Measurements from ENCODE around the gene ITPR1.

ITPR1 gene

GRCh38 chr3:4575381-4575780 lies 82.2 kb downstream of the ITPR1 start:
- TF ChIP-seq Cebpa-rat (IDR thresholded peaks at IDR 0.05) = 0 out of 2 replicates have a peak, but pooled peaks have one; percentile 11
- H3K36me3 ChIP-seq = no peaks in the 10 kb centered on the region
- no peak overlapping the region for H3K27ac ChIP-seq
- H3K4me2 ChIP-seq = no peak overlapping the region
- peaks cover 32% of the 10 kb centered on the region; the same call in 1 of the 2 replicates for H4K20me1 ChIP-seq
- no peak overlapping the region for H3K4me3 ChIP-seq
- no peaks in the 10 kb centered on the region for H3K27me3 ChIP-seq
- no peak overlapping the region for H3K9ac ChIP-seq
- no peaks in the 10 kb centered on the region for H3K4me1 ChIP-seq
- H3K9me3 ChIP-seq = no peaks in the 10 kb centered on the region

GRCh38 chr3:4577721-4578120 lies 84.6 kb downstream of the ITPR1 start:
- no peak overlapping the region for H3K4me3 ChIP-seq
- no peak for TF ChIP-seq Cebpa-rat (IDR thresholded peaks at IDR 0.05)
- H3K4me1 ChIP-seq = no peaks in the 10 kb centered on the region

GRCh38 chr3:4580346-4581123 lies 87.4 kb downstream of the ITPR1 start:
- no peak for TF ChIP-seq Cebpa-rat (IDR thresholded peaks at IDR 0.05)
- no peaks in the 10 kb centered on the region for H3K36me3 ChIP-seq
- H3K4me3 ChIP-seq = no peak overlapping the region
- H3K27me3 ChIP-seq = no peaks in the 10 kb centered on the region
- H3K4me2 ChIP-seq = no peak overlapping the region
- no peak overlapping the region for H3K27ac ChIP-seq
- no peak overlapping the region for H3K9ac ChIP-seq
- H3K4me1 ChIP-seq = peaks cover 11% of the 10 kb centered on the region
- H3K9me3 ChIP-seq = no peaks in the 10 kb centered on the region
- H4K20me1 ChIP-seq = peaks cover 46% of the 10 kb centered on the region; the same call in 1 of the 2 replicates

More at GRCh38 chr3:4577721-4578120, 84.6 kb downstream of the ITPR1 start:
- no peak overlapping the region for H3K27ac ChIP-seq
- H3K4me2 ChIP-seq = no peak overlapping the region
- no peaks in the 10 kb centered on the region for H3K27me3 ChIP-seq
- no peaks in the 10 kb centered on the region for H3K36me3 ChIP-seq
- H3K9ac ChIP-seq = no peak overlapping the region
- peaks cover 45% of the 10 kb centered on the region; the same call in 1 of the 2 replicates for H4K20me1 ChIP-seq
- no peaks in the 10 kb centered on the region for H3K9me3 ChIP-seq

DNA sequence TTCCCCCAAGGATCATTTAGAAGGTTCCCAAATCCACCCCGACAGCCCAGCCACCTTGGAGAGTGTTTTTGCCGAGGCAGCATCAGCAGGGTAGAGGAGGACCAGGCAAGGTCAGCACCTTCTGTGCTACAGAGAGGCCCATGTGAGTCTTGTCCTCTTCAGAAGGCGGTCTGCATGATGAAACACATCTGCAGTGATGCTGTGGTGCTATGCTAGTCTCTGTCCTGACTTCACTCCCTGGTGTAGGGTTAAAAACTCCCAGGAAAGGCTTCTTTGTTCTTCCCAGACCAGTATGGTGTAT lies 87.9 kb downstream of the ITPR1 start:
- Histone ChIP-seq H3K9ac (no peak overlapping the region), H3K4me2 (no peak overlapping the region), H3K4me1 (peaks cover 11% of the 10 kb centered on the region), H3K36me3 (no peaks in the 10 kb centered on the region), H3K27me3 (no peaks in the 10 kb centered on the region), H3K4me3 (no peak overlapping the region), H3K27ac (no peak overlapping the region), H3K9me3 (no peaks in the 10 kb centered on the region), H4K20me1 (peaks cover 42% of the 10 kb centered on the region; the same call in 1 of the 2 replicates)
- TF ChIP-seq Cebpa-rat (IDR thresholded peaks at IDR 0.05) = no peak

DNA sequence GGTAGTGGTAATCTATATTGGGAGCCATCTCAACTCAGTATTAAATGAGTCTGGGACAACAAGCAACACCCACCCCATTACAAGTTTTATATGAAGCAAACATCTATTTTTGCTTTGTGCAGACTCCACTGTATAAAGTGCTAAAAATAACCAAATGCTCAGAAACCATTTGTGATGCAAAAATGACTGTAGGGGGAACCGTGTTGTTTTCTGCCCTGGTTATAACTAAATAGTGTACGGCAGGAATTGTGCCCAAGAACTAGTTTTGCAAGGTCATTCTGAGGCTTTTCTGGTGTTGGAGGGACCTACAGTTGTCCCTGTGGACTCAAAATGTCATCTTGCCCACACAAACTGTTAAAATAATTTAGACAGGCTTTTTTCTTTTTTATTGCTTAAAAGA lies 88.3 kb downstream of the ITPR1 start:
- Histone ChIP-seq H3K4me1 (peaks cover 11% of the 10 kb centered on the region), H3K9ac (no peak overlapping the region), H4K20me1 (peaks cover 37% of the 10 kb centered on the region; the same call in 1 of the 2 replicates), H3K9me3 (no peaks in the 10 kb centered on the region), H3K36me3 (no peaks in the 10 kb centered on the region), H3K27ac (no peak overlapping the region), H3K4me3 (no peak overlapping the region), H3K27me3 (no peaks in the 10 kb centered on the region), H3K4me2 (no peak overlapping the region)
- TF ChIP-seq Cebpa-rat (IDR thresholded peaks at IDR 0.05) = no peak

- peaks cover 11% of the 10 kb centered on the region for H3K4me1 ChIP-seq
- peaks cover 37% of the 10 kb centered on the region; the same call in 1 of the 2 replicates for H4K20me1 ChIP-seq
- H3K4me3 ChIP-seq = no peak overlapping the region
- no peaks in the 10 kb centered on the region for H3K27me3 ChIP-seq
- no peaks in the 10 kb centered on the region for H3K9me3 ChIP-seq
- TF ChIP-seq Cebpa-rat (IDR thresholded peaks at IDR 0.05) = no peak
- H3K36me3 ChIP-seq = no peaks in the 10 kb centered on the region
- no peak overlapping the region for H3K27ac ChIP-seq
- no peak overlapping the region for H3K4me2 ChIP-seq
- no peak overlapping the region for H3K9ac ChIP-seq
These were observed 88.9 kb downstream of the ITPR1 start for GRCh38 chr3:4581920-4582611.

DNA sequence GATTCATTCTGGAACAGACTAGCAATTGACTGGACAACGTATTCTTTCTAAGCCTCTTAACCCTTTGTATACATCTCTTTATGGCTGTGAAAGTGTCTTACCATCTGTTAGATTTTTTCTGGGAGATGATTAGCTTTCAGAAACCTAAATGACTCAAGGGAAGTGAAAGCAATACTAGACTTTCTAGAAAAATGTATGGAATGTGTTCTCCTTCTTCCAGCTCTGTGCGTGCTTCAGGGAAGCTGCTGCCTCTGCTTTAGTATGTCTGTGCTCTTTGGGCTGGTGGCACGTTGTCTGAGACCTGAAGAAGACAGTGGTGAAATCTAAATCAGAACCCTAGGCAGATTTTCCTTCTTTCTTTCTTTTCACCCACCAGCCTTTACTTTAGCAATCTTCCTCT lies 89.5 kb downstream of the ITPR1 start:
- Histone ChIP-seq H3K4me2 (no peak overlapping the region), H3K4me3 (no peak overlapping the region), H3K27ac (no peak overlapping the region), H3K36me3 (no peaks in the 10 kb centered on the region), H3K27me3 (no peaks in the 10 kb centered on the region), H4K20me1 (peaks cover 38% of the 10 kb centered on the region), H3K9ac (no peak overlapping the region), H3K9me3 (no peaks in the 10 kb centered on the region), H3K4me1 (peaks cover 11% of the 10 kb centered on the region)
- no peak for TF ChIP-seq Cebpa-rat (IDR thresholded peaks at IDR 0.05)

DNA sequence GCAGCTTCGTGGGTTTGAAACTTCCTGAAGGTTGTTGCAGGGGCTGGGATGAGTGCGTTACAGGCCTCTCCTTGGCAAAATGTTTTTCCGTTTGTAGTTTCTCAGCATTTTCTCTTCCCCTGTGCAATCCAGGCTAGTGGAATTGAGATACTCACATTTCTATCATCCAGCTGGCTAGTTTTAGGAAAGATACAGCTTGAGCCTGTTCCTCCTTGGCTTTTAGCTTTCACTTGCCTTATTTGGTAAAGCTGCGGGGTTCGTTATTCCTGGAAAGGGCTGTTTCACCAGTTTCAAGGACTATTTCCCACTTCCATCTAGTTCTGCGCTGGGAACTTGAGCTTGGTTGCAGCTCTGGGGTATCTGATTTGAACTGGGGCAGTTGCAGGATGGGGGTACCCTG lies 90.3 kb downstream of the ITPR1 start:
- no peak for TF ChIP-seq Cebpa-rat (IDR thresholded peaks at IDR 0.05)
- Histone ChIP-seq H3K9ac (no peak overlapping the region), H3K4me1 (peaks cover 11% of the 10 kb centered on the region), H3K27me3 (no peaks in the 10 kb centered on the region), H3K27ac (no peak overlapping the region), H4K20me1 (peaks cover 46% of the 10 kb centered on the region), H3K9me3 (no peaks in the 10 kb centered on the region), H3K36me3 (no peaks in the 10 kb centered on the region), H3K4me2 (no peak overlapping the region), H3K4me3 (no peak overlapping the region)

DNA sequence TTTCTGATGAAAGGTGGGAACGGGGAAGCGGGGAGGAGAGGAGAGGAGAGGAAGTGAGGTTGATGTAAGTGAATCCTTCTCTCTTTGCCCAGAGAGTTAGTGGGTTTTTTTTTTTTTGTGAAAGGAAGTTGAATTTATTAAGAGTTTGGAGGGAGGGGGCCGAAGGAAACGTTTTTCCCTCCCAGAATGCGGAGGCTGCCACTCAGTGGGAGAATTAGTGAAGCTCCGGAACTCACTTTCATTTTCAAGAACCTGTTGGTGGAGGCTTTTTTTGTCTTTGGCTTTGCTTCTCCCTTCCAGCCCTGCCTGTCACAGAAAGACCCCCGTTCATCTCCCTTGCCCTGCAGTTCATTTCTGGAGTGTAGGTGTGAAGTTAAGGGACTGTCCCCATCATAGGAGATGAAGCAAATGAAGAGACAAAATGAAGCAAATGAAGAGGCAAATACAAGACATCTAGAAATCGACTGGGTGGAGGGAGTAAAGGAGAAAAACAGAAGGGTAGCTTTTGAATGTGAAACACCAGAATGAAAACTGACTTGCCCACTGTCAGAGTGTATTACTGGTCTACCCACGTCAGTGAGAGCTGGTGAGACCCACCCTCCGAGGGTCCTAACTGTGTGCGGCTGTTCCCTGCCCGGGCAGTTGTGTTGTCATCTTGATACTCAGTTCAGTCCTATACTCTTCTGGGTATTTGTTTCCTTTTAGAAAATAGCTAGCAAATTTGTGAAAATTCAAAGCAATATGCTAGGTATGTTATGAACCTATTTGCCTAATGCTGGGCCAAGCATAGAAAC lies 91.5 kb downstream of the ITPR1 start:
- Histone ChIP-seq H3K27me3 (no peaks in the 10 kb centered on the region), H4K20me1 (peaks cover 49% of the 10 kb centered on the region), H3K36me3 (no peaks in the 10 kb centered on the region), H3K4me3 (peak overlapping the region; percentile 45), H3K9ac (peak overlapping the region; percentile 49), H3K27ac (no peak overlapping the region; the same call in 1 of the 2 replicates), H3K4me1 (peaks cover 11% of the 10 kb centered on the region), H3K9me3 (no peaks in the 10 kb centered on the region), H3K4me2 (peak overlapping the region; percentile 81)
- no peak for TF ChIP-seq Cebpa-rat (IDR thresholded peaks at IDR 0.05)
